Naive thymus-derived CD4-positive, alpha-beta T cell (primary cell): ENCODE data around the gene KCTD11. TPM values are rescaled to one million over a fixed set of nuclear protein-coding genes. Genes with fewer than 3 reads are reported as not detected.
A peak's percentile ranks its signal among the peaks of the same experiment; 100 is the strongest.

Experiments used
- ATAC-seq: fragments of 150-1000 bp; cut with Tn5 transposase; 2 replicates; pipeline ENCODE4 v1.10.0; 2021; ENCODE audit warnings: mild to moderate bottlenecking, moderate library complexity
- CTCF ChIA-PET: fragments of 350-600 bp; sonication (Branson Sonifier 250); formaldehyde crosslinking; loops from one replicate; lab custom pipeline; 2021; ENCODE audit warnings: antibody characterized with exemption; lab: Charles Lee
- POLR2A ChIA-PET: fragments of 350-600 bp; sonication (Branson Sonifier 250); formaldehyde crosslinking; loops from one replicate; lab custom pipeline; 2021; ENCODE audit warnings: antibody characterized with exemption, inconsistent platforms; lab: Charles Lee
- DNase-seq, 9 donors: peaks; one replicate each; pipeline versions ENCODE4 v3.0.0 to v3.0.0-alpha.2; 2020 to 2022; ENCODE audit warnings: mixed read lengths in 1 of 9
- H3K27ac ChIP-seq: one replicate; pipeline ENCODE4 v1.7.0; 2013; ENCODE audit warnings: mild to moderate bottlenecking, low read depth, low read length, moderate library complexity
- H3K27me3 ChIP-seq, 2 donors: one replicate each; pipeline ENCODE4 v1.7.0; 2013; ENCODE audit warnings: low read length in 2 of 2, mild to moderate bottlenecking in 2 of 2, moderate library complexity in 2 of 2; ENCODE audit not compliant: control insufficient read depth in 2 of 2, insufficient read depth in 2 of 2
- H3K36me3 ChIP-seq, 3 experiments: 1 replicate in 2 of 3; 2 replicates in 1 of 3; pipeline ENCODE4 v1.7.0; 2013; ENCODE audit warnings: low read length in 3 of 3, mild to moderate bottlenecking in 3 of 3, moderate library complexity in 1 of 3; ENCODE audit not compliant: insufficient read depth in 3 of 3, control insufficient read depth in 2 of 3
- H3K4me1 ChIP-seq, 2 donors: one replicate each; pipeline ENCODE4 v1.7.0; 2013; ENCODE audit warnings: low read length in 2 of 2, mild to moderate bottlenecking in 2 of 2, moderate library complexity in 1 of 2; ENCODE audit not compliant: control insufficient read depth in 2 of 2, insufficient read depth in 2 of 2
- H3K4me3 ChIP-seq: 2 replicates; pipeline ENCODE4 v1.7.0; 2013; ENCODE audit warnings: mild to moderate bottlenecking, low read length
- H3K9me3 ChIP-seq, 3 experiments: 1 replicate in 2 of 3; 2 replicates in 1 of 3; pipeline ENCODE4 v1.7.0; 2013; ENCODE audit warnings: low read length in 3 of 3; ENCODE audit not compliant: control insufficient read depth in 2 of 3
- H3K27ac Mint-ChIP-seq, 9 donors: one replicate each; pipeline ENCODE4 v1.8.0; 2020 to 2022; ENCODE audit warnings: mixed read lengths in 9 of 9, mild to moderate bottlenecking in 8 of 9, moderate library complexity in 5 of 9, inconsistent platforms in 2 of 9
- H3K27me3 Mint-ChIP-seq, 5 donors: one replicate each; pipeline ENCODE4 v1.8.0; 2021 to 2022; ENCODE audit warnings: mixed read lengths in 5 of 5, mild to moderate bottlenecking in 1 of 5
- H3K36me3 Mint-ChIP-seq, 5 donors: one replicate each; pipeline ENCODE4 v1.8.0; 2020 to 2022; ENCODE audit warnings: mixed read lengths in 5 of 5, mild to moderate bottlenecking in 3 of 5, inconsistent platforms in 1 of 5
- H3K4me1 Mint-ChIP-seq, 7 donors: one replicate each; pipeline ENCODE4 v1.8.0; 2020 to 2022; ENCODE audit warnings: mixed read lengths in 7 of 7, mild to moderate bottlenecking in 3 of 7, inconsistent platforms in 1 of 7
- H3K4me3 Mint-ChIP-seq, 10 donors: one replicate each; pipeline ENCODE4 v1.8.0; 2020 to 2022; ENCODE audit warnings: mild to moderate bottlenecking in 10 of 10, mixed read lengths in 10 of 10, moderate library complexity in 6 of 10, inconsistent platforms in 2 of 10
- H3K9me3 Mint-ChIP-seq, 11 donors: one replicate each; pipeline ENCODE4 v1.8.0; 2020 to 2022; ENCODE audit warnings: mixed read lengths in 11 of 11, mild to moderate bottlenecking in 4 of 11, inconsistent platforms in 1 of 11, moderate library complexity in 1 of 11
- intact Hi-C, 2 donors: fragments of 100-400 bp; cut with micrococcal nuclease; formaldehyde crosslinking; loops; one replicate each; pipeline ENCODE4 v1.15.1; 2023
- polyA plus RNA-seq, 2 donors: library from polyadenylated mRNA; unstranded; fragments of 300-500 nt; fragmentation: Illumina TruSeq; gene quantifications; one replicate each; pipeline ENCODE4 v1.2.3, GENCODE V29; 2021
- total RNA-seq, 6 experiments: library from RNA in 5 of 6; stranded (reverse) in 5 of 6; gene quantifications; 1 replicate in 5 of 6; 2 replicates in 1 of 6; pipeline ENCODE4 v1.2.3 and lab custom pipeline; 2021 to 2026

The KCTD11 gene
- total and polyA plus RNA-seq, 7 experiments from 2014 or later = 0.83 to 13.7 (median 2.7) TPM

DNA sequence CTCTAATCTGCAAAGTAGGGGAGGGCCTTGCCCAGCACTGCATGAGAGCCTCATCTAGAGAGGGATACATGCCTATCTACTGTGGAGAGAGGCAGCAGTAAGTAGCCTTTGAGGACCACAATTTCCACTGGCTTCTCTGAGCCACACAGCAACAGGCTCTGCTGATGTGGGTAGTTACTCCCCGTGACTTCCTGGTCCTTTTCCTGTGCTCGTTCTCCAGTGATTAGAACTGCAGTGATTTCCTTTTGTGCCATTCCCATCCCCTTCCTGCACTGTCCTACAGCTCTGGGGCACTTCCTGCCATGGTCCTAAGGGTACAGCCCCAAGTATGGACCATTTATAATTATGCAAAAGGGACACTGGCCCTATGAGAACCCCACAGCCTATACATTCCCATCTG, 39.3 kb downstream of the KCTD11 start:
- H3K4me3 ChIP-seq = no peak overlapping the region
- H3K27me3 ChIP-seq = no peaks in the 10 kb centered on the region
- Mint-ChIP-seq H3K36me3 (peaks cover 0 to 25% (median 19%) of the 10 kb centered on the region in 5 donors), H3K27ac (peak overlapping the region in 6 of 9 donors; percentile 34 to 82 (median 62)), H3K27me3 (no peaks in the 10 kb centered on the region), H3K9me3 (no peaks in the 10 kb centered on the region), H3K4me1 (peaks cover 25 to 48% (median 30%) of the 10 kb centered on the region in 7 donors), H3K4me3 (peak overlapping the region in 5 of 10 donors; percentile 1 to 97 (median 71))
- DNase-seq = no peak
- peaks cover 8 to 64% (median 16%) of the 10 kb centered on the region in 3 experiments for H3K36me3 ChIP-seq
- ChIA-PET CTCF (no interaction called here), POLR2A (interaction anchor here (0.6 to 5.9 kb wide), 5 partner anchors 10 to 509 kb away, joined by 3 to 38 read pairs (median 3); partner anchors contain the start of genes DVL2 and TMEM256)
- intact Hi-C loops = loop anchor here in 1 of 2 donors (5.0 kb wide), 1 partner anchor 66 kb away; no protein-coding TSS in a partner anchor
- no peaks in the 10 kb centered on the region for H3K9me3 ChIP-seq
- H3K4me1 ChIP-seq = peaks cover 7 to 25% of the 10 kb centered on the region in 2 donors
- no peak for ATAC-seq
- H3K27ac ChIP-seq = peak overlapping the region; percentile 39

DNA sequence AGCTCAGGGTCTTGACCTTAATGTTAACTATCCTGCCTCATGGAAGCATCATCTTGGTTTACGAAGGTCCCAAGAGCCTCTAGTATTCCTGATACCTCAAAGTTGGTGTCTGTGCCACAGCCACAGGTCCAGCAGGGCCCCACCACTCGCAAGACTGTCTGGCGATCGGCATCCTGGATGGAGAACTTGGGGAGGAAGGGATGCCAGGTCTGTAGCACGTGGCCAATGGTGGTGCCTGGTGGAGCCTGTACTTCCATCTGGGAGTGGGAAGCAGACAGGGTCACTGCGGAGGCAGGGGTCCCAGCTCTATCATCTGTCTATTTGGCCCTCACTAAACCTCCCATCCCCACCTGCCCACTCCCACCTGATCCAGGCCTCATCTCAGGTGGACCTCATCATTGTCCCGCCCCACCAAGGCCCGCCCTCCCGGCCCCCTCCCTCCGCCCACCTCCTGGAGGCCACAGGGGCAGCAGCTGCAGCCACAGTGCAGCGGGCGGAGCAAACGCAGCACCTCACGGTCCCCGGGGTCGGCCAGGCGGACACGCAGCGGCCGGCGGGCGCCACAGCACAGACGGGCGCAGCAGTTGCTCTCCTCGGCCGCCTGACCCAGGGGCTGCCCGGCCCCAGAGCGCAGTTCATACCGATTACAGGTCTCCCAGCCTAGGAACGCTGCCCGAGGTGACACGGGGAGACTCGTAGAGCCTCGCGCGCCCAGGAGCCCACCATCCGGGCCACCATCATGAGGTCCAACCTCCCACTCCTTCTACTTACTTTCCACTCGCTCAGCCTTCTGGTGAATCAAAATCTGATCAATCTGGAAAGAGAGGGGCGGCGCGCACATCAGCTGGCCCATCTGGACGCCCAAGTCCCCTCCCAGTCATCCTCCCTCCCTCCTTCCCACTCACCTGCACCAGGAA, 41.0 kb downstream of the KCTD11 start:
- no peaks in the 10 kb centered on the region for H3K27me3 Mint-ChIP-seq
- peak overlapping the region; percentile 87 for H3K27ac ChIP-seq
- no peak for DNase-seq
- H3K9me3 ChIP-seq = no peaks in the 10 kb centered on the region
- H3K27ac Mint-ChIP-seq = peak overlapping the region in 8 of 9 donors; percentile 18 to 97 (median 78)
- H3K36me3 Mint-ChIP-seq = peaks cover 0 to 25% (median 19%) of the 10 kb centered on the region in 5 donors
- CTCF ChIA-PET = interaction anchor here (0.6 to 2.2 kb wide), 2 partner anchors 37 to 63 kb away, joined by 3 to 7 read pairs; partner anchors contain the start of gene TMEM95
- intact Hi-C loops = loop anchor here in 1 of 2 donors (5.0 kb wide), 1 partner anchor 64 kb away; no protein-coding TSS in a partner anchor
- POLR2A ChIA-PET = interaction anchor here (0.5 to 5.9 kb wide), 6 partner anchors 9 to 767 kb away, joined by 3 to 38 read pairs (median 4); partner anchors contain the start of genes POLR2A and TMEM256
- peaks cover 25 to 48% (median 28%) of the 10 kb centered on the region in 7 donors for H3K4me1 Mint-ChIP-seq
- ATAC-seq = no peak
- peak overlapping the region; percentile 94 for H3K4me3 ChIP-seq
- no peaks in the 10 kb centered on the region for H3K27me3 ChIP-seq
- H3K4me1 ChIP-seq = peaks cover 7 to 25% of the 10 kb centered on the region in 2 donors
- H3K4me3 Mint-ChIP-seq = peak overlapping the region; percentile 58 to 97 (median 94)
- H3K36me3 ChIP-seq = peaks cover 8 to 49% (median 16%) of the 10 kb centered on the region in 3 experiments
- no peaks in the 10 kb centered on the region for H3K9me3 Mint-ChIP-seq

DNA sequence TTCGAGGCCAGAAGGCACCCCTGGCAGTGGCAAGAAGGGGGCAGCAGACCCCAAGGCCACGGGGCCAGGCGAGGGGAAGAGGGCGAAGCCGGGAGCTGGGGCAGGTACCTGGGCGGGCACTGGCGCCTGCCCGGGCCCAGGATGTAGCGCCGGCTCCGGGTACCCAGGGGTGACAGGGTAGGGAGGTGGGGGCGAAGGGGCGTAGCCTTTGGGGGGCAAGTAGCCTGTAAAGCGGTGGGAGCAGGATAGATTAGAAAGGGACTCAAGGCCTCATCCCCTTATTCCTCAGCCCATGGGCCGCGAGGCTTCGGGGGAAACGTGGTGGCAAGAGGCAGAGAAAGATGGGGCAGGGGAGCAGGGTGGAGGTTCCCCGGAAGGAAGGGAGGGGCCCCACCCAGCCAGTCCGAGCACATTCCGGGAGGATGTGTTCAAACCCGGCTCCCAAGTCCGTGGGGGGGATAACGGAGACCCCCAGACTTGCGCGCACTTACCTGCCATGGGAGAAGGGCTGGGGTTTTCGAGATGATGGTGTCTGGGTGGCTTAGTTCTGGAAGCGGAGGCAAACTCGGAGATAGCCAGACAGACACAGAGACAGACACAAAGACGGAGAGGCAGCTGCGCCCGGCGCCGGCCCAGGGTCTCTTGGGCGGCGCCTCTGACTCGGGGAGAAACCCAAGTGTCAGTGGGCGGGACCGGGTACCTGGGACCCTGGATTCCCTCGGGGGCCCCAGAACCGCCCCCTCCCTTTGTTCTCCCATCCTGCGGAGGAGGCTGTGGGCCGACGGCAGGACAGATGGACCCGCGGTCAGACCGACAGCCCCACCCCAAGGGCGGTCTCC, 41.9 kb downstream of the KCTD11 start:
- Mint-ChIP-seq H3K36me3 (peaks cover 0 to 25% (median 19%) of the 10 kb centered on the region in 5 donors), H3K27ac (peak overlapping the region; percentile 83 to 97 (median 90)), H3K4me1 (peaks cover 25 to 48% (median 28%) of the 10 kb centered on the region in 7 donors), H3K4me3 (peak overlapping the region; percentile 89 to 97 (median 95)), H3K27me3 (no peaks in the 10 kb centered on the region), H3K9me3 (no peaks in the 10 kb centered on the region)
- Histone ChIP-seq H3K27ac (peak overlapping the region; percentile 87), H3K4me3 (peak overlapping the region; percentile 94), H3K27me3 (no peaks in the 10 kb centered on the region), H3K36me3 (peaks cover 8 to 40% (median 16%) of the 10 kb centered on the region in 3 experiments), H3K9me3 (no peaks in the 10 kb centered on the region), H3K4me1 (peaks cover 7 to 25% of the 10 kb centered on the region in 2 donors)
- DNase-seq (peak in 7 of 9 donors; percentile 49 to 78 (median 72)), ATAC-seq (peak; percentile 77)
- POLR2A ChIA-PET = interaction anchor here (0.5 to 5.9 kb wide), 14 partner anchors 8 to 767 kb away, joined by 3 to 38 read pairs (median 4); partner anchors contain the start of genes POLR2A, TMEM102 and TMEM256
- CTCF ChIA-PET = interaction anchor here (0.6 to 2.2 kb wide), 5 partner anchors 10 to 167 kb away, joined by 3 to 7 read pairs (median 3); partner anchors contain the start of genes ACAP1 and TMEM95
- intact Hi-C loops = loop anchor here (1.0 to 5.0 kb wide), 6 partner anchors 10 to 91 kb away; partner anchors contain the start of genes TMEM256 (in 2 of the 2), POLR2A (in 1 of the 2) and TMEM102 (in 1 of the 2)

DNA sequence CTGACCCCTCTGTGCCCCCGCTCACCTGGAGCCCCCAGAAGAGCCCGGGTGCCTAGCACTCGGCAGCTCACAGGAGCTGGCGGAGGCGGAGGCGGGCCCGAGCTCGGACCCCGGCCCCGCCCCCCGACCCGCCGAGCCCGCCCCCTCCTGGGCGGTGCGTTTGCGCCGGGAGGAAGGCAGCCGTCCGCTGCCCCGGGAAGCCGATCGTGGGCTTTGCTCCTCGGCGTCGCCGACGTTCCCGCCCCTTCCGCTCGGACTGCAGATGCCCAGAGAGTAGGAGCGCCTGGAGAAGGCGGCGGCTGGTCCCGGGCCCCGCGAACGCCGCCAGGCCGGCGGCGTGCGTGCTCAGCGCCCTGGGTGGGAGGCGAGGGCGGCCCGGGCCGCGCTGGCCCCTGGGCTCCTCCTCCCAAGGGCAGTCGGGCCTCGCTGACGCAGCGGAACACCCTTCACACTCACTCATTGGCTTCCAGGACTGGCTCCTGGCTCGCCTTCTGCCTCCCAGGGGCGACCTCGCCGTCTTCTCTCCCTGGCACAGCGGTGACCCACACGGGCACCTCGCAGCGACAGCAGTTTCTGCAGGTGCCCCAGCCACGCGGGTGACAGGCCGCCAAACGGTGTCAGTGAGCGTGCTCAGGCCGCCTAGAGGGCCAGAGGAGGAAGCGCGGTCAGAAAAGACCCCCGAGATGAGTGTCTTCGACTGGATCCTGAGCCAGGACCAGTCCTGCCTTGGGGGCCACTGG, 42.7 kb downstream of the KCTD11 start, which contains the start of gene PLSCR3:
TSS of gene PLSCR3 (minus strand) at position 74 of the 740 bp plus-strand sequence. CDS start 415 bp downstream, outside the sequence.
- Mint-ChIP-seq H3K4me3 (peak within 1 kb of the TSS; percentile 93 to 97 (median 95)), H3K36me3 (peaks cover 0 to 19% (median 15%) of the 10 kb centered on the region in 5 donors), H3K27ac (peak within 1 kb of the TSS; percentile 85 to 97 (median 92)), H3K9me3 (no peaks in the 10 kb centered on the region), H3K27me3 (no peaks in the 10 kb centered on the region), H3K4me1 (peaks cover 25 to 46% (median 27%) of the 10 kb centered on the region in 7 donors)
- ChIA-PET POLR2A (interaction anchor here (0.6 to 5.9 kb wide), 11 partner anchors 9 to 85 kb away, joined by 3 to 38 read pairs (median 3); partner anchors contain the start of genes TMEM102 and TMEM256), CTCF (interaction anchor here (0.6 to 2.2 kb wide), 5 partner anchors 10 to 730 kb away, joined by 3 to 7 read pairs (median 4); partner anchors contain the start of genes ACAP1 and TMEM95)
- peak within 1 kb of the TSS; percentile 94 for H3K4me3 ChIP-seq
- no peaks in the 10 kb centered on the region for H3K9me3 ChIP-seq
- peak; percentile 68 to 91 (median 82) for DNase-seq
- peak; percentile 94 for ATAC-seq
- H3K36me3 ChIP-seq = peaks cover 8 to 32% (median 11%) of the 10 kb centered on the region in 3 experiments
- peaks cover 7 to 25% of the 10 kb centered on the region in 2 donors for H3K4me1 ChIP-seq
- no peaks in the 10 kb centered on the region for H3K27me3 ChIP-seq
- H3K27ac ChIP-seq = peak within 1 kb of the TSS; percentile 87
- intact Hi-C loops = loop anchor here (1.0 to 5.0 kb wide), 6 partner anchors 10 to 90 kb away; partner anchors contain the start of genes TMEM256 (in 2 of the 2), POLR2A (in 1 of the 2) and TMEM102 (in 1 of the 2)

DNA sequence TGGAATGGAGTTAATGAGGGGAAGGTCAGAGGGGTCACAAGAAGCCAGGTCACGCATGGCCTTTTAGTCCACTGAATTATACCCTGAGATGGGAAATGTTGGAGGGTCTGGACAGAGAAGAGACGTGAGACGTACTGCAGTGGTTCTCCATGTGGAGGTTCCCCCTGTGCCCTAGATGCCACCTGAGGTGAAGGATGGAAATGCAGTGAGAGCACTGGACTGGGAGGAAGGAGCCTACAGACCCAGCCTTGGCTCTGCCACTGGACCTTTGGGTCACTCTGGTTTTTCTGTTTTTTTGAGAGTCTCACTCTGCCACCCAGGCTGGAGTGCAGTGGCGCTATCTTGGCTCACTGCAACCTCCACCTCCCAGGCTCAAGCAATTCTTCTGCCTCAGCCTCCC, 44.2 kb downstream of the KCTD11 start:
- peaks cover 7 to 16% of the 10 kb centered on the region in 2 donors for H3K4me1 ChIP-seq
- intact Hi-C loops = no loop called here
- peaks cover 0 to 17% (median 3%) of the 10 kb centered on the region in 3 experiments for H3K36me3 ChIP-seq
- ChIA-PET CTCF (interaction anchor here (0.6 kb wide), 1 partner anchor 79 kb away, joined by 7 read pairs; no protein-coding TSS in a partner anchor), POLR2A (interaction anchor here (2.2 to 5.9 kb wide), 2 partner anchors 7 to 12 kb away, joined by 17 to 38 read pairs; partner anchors contain the start of gene TMEM256)
- no peaks in the 10 kb centered on the region for H3K27me3 ChIP-seq
- H3K4me3 ChIP-seq = no peak overlapping the region
- ATAC-seq (no peak), DNase-seq (no peak)
- Mint-ChIP-seq H3K9me3 (no peaks in the 10 kb centered on the region), H3K4me3 (peak overlapping the region in 6 of 10 donors; percentile 1 to 64 (median 22)), H3K27ac (peak overlapping the region in 1 of 9 donors; percentile 9), H3K36me3 (peaks cover 0 to 14% (median 6%) of the 10 kb centered on the region in 5 donors), H3K4me1 (peaks cover 20 to 33% (median 24%) of the 10 kb centered on the region in 7 donors), H3K27me3 (no peaks in the 10 kb centered on the region)
- H3K9me3 ChIP-seq = no peaks in the 10 kb centered on the region
- H3K27ac ChIP-seq = no peak overlapping the region
